GM18508 (cell line): ENCODE data around the gene HAGHL.
"Not testable (repeated sequence)": the region's sequence is repeated elsewhere in the genome, so short reads cannot be mapped to it uniquely, and the experiment has no call there.

Experiments used
- ATAC-seq: cut with Tn5 transposase; IDR thresholded peaks from one replicate; pipeline ENCODE4 v1.9.1; 2021; ENCODE audit warnings: moderate number of reproducible peaks; ENCODE audit not compliant: insufficient read depth, unreplicated experiment

The HAGHL gene

DNA sequence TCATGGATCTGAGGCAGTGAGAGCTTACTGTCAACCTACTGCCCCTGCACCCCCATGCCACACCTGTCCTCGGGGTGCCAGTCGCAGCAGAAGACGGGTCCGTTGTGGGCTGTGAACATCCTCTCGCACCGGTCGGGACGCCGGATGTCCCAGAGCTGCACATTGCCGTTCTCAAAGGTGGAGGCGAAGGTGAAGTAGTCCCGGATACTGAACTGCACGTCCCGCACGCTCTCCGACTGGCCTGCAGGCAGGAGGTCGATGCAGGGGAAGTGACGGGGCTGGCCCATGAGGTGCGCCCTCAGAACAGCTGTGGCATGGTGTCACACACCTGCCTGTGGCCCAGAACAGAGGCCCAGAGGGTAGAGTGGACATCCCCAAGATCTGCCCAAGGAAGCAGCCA is 39.4 kb upstream of the HAGHL start:
- ATAC-seq = no peak

DNA sequence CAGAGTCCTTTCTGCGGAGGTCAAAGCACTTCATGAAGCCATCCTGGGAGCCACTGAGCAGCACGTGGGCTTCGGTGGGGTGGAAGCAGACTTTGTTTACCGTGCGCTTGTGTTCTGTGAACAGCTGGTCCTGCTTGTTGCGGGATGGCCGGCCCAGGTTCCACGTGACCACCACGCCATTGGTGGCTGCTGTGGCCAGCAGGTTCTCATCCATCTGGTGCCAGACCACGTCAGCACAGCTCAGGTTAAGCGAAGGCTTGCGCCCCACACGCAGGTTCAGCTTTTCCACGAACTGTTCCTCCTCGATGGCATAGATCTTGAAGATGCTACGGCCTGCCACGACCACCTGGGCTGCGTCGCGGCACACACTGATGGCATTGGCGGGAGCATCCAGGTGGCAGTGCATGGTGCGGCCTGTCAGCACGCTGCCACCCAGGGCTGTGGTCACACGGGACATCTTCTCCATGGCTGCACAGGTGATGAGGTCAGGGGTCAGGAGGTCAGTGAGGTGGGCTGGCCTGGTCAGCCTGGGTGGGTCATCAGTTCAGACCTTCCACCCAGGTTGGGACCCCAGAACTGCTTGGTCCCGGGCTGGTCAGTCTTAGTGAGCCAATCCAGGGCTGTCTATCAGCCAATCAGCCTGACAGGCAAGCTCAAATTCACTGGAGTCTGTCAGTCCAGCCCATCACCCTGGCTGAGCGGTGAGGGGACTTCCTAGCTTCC is 37.6 kb upstream of the HAGHL start:
- ATAC-seq = no peak

- ATAC-seq = not testable (repeated sequence)
Measured at GRCh38 chr16:691242-691641, 35.7 kb upstream of the HAGHL start.

DNA sequence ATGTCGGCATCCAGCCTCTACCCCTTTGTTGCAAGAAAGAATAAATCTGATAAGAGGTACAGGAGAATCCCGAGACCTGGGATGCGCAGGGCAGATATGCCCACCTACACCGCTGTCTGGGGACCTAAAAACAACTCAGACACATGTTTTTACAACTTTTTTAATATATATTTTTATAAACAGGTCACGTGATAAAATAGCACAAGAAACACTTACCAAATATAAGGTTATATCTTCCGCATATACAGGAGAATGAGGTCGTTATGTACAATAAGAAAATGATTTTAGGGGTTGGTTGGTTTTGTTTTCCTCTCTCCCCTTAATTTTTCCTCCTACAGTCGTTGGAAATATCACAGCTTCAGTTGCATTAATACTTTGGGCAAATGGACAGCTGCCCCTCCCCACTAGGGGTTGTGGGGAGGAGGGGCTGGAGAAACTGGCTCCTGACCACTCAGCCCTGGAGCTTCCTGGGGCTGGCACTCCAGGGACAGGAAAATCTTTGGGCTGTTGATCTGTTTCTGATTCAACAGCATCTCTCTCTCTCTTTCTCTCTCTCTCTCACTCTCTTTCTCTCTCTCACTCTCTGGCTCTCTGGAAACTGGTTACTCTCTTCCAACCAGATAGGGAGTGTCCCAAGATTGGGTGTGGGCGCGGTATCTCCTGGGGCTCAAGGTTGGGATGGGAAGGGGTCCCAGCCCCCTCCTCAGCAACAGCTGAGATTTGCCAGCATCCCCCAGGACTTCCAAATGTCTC is 34.4 kb upstream of the HAGHL start:
- ATAC-seq = no peak

DNA sequence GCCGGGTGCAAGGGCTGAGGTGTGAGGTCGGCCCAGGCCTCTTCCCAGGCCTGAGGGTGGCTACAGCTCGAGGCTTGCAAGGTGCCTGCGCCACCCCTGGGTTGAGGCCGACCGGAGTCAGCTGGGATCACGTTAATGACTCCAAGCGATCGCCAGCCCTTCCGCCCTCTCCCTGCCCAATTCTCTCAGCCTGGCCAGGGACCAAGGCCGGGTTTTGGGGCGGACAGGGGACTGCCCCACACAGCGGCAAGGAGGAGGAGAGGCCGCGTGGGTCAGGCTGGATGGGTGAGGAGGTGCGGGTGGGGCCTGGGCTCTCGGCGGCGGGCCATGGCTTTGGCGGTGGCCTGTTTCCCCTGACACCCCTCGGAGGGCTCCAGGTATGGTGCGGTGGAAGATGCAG is 33.5 kb upstream of the HAGHL start:
- ATAC-seq = no peak

- ATAC-seq = no peak
Measured at GRCh38 chr16:693766-694165, 33.1 kb upstream of the HAGHL start.

DNA sequence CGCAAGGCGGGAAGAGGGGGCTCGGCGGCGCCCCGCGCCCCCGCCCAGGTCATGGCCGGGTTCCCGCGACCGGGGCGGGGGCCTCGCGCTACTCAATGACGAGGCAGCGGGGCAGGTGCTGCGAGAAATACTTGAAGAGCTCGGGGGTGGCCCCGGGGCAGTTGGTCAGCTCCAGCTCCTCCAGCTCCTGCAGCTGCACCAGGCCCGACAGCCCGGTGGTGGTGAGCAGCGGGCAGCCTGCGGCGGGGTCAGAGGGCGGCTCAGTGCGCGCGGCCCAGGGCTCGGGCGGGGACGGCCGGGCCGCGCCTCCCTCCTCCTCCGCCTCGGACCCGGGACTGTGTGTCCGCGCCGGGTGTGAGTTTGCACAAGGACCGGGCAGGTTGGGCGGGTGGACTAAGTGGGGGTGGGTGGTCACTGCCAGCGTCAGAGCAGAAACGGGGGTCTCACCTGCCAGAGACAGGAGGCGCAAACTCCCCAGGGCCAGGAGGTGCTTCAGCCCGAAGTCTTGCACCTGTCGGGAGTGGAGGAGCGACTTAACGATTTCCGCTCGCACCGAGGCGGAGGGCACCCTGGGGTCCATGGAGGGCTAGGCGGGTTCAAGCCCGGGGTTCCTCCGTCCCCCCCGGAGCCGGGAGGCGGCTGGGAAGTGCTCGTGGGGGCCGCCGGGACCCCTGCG is 32.6 kb upstream of the HAGHL start:
- ATAC-seq = no peak

- ATAC-seq = no peak
Measured at GRCh38 chr16:694863-695354, 32.0 kb upstream of the HAGHL start.

DNA sequence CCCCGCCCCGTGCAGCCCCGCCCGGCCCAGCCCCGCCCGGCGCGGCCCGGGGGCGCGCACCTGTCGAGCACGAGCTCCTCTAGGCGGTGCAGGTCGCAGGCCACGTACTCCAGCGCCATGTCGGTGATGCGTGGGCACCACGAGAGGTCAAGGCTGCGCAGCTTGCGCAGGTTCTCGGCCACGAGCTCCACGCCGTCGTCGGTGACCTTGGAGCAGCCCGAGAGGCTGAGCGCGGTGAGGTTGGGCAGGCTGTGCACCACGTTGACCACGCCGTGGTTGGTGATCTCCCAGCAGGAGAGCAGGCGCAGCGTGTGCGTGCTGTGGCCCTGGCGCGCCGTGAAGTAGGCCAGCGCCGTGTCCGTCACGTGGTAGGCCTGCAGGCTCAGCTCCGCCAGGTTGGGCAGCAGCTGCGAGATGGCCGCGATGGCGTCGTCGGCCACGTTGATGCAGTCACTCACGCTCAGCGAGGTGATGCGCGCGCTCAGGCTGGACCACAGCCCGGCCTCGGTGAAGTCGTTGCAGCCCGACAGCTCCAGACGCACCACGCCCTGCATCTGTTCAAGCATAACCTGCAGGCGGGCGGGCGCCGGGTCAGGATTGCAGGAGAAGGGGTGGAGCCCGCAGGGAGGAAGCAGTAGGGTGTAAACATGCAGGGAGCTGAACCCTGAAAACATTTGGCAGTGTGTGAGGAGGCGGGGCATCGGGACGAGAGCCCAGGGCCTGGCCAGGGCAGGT is 31.4 kb upstream of the HAGHL start:
- ATAC-seq = no peak

DNA sequence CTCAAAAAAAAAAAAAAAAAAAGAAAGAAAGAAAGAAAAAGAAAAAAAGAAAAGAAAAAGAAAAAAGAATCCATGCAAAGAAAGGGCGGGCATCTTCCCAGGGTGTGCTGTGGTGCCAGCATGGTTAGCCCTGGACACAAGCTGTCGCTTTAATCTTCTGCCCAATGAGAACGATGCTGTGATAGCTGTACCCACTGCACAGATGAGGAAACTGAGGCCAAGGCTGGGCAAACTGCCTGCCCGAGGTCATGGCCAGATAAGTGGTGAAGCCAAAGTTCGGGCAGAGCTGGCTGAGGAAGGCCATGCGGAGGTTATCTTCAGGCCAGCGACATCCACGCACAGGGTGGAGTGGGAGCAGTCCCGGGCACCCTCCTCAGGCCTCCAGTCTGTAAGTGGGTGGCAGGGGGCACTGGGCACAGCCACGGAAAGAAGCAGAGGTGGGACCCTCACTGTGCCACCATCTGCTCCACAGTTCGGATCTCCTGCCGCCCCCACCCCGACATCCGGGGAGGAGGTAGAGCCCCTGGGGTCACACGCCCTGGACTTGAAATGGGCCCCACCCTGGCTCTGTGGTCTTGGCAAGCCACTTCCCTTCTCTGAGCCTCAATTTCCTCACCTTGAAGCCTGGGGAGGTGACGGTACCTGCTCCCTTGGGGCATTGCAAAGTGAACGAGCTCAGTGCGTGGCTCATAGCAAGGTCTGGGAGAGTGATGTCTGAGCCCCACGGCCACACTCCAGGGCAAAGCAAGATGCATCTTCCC is 27.8 kb upstream of the HAGHL start:
- ATAC-seq = no peak

- ATAC-seq = no peak
Measured at GRCh38 chr16:700684-701584, 26.0 kb upstream of the HAGHL start.

GRCh38 chr16:702341-702740 is 24.6 kb upstream of the HAGHL start:
- no peak for ATAC-seq

- ATAC-seq = no peak
Measured at GRCh38 chr16:703406-703805, 23.5 kb upstream of the HAGHL start.

GRCh38 chr16:704047-704446 is 22.9 kb upstream of the HAGHL start:
- ATAC-seq = no peak

DNA sequence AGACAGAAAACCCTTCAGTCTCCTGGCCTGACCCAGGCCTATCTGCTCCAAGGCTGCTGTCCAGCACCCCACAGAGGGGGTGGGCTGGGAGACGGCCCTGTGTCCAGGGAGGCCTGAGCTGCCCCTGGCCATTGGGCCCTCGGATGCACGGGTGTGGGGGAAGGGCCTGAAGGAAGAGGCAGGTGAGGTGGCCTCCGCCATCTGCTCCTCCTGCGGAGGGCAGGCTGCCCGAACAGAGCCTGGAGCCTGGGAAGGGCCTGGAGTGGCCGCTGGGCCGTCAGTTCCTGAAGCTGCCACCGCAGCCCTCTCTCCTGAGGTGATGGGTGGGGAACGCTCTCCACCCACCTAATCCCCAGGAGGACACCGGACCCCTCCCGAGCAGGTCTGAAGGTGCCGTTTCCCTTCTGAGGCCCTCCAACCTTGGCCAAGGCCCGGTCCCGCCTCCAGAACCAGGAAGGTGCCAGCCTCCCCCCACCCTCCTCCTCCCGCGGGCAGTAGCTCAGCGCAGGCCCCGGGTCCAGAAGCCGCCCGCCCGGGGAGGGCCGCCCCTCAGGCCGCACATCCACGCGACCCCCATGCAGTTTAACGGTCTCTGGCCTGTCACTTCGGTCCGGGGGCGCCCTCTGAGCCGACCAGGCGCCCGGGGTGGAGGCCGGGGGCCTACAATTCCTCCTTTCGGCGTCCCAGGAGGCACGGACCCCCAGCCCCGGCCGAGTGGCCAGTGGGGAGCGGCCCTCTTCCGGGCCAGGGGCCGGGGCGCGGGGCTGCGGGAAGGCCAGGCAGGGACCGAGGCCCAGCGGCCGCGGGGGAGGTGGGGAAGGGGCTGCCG is 22.1 kb upstream of the HAGHL start:
- no peak for ATAC-seq

- ATAC-seq = no peak
Measured at GRCh38 chr16:705431-706188, 21.3 kb upstream of the HAGHL start, which contains the start of gene FBXL16. Gene FBXL16, minus strand, starts transcription at chr16:705801. Its CDS starts 8,396 bp downstream, at chr16:697405.
